B cell (primary cell): Measurements from ENCODE around the gene CAMTA1. TPM values are rescaled to one million over a fixed set of nuclear protein-coding genes. Genes with fewer than 3 reads are reported as not detected.

ENCODE experiments used
- ATAC-seq: fragments of 200-7000 bp; cut with Tn5 transposase; one replicate; pipeline ENCODE4 v1.10.0; 2021; ENCODE audit warnings: low read depth, mild to moderate bottlenecking, moderate number of reproducible peaks, moderate library complexity
- CTCF ChIA-PET: fragments of 350-600 bp; sonication (Branson Sonifier 250); formaldehyde crosslinking; loops from one replicate; lab custom pipeline; 2021; ENCODE audit warnings: antibody characterized with exemption, inconsistent platforms; lab: Charles Lee
- POLR2A ChIA-PET: fragments of 350-600 bp; sonication (Branson Sonifier 250); formaldehyde crosslinking; loops from one replicate; lab custom pipeline; 2021; ENCODE audit warnings: antibody characterized with exemption; lab: Charles Lee
- DNase-seq: peaks from one replicate; pipeline ENCODE4 v3.0.0; 2013
- H2AFZ ChIP-seq: 2 replicates; pipeline ENCODE4 v1.6.1; 2012; ENCODE audit warnings: mild to moderate bottlenecking, low read depth, low read length; ENCODE audit not compliant: insufficient read depth, poor library complexity, severe bottlenecking
- H3K27ac ChIP-seq, 2 donors: 1 replicate in 1 of 2; 2 replicates in 1 of 2; pipeline ENCODE4 v1.5.1; 2012 to 2013; ENCODE audit warnings: low read length in 2 of 2, mild to moderate bottlenecking in 2 of 2, moderate library complexity in 1 of 2
- H3K27me3 ChIP-seq, 4 experiments: fragments of 200-600 bp in 1 of 4; sonication (generic) in 1 of 4; replicated peaks in 1 of 4; 1 replicate in 2 of 4; 2 replicates in 2 of 4; pipeline versions ENCODE4 v1.6.1 to v1.7.0; 2013 to 2016; ENCODE audit warnings: low read length in 3 of 4, mild to moderate bottlenecking in 2 of 4, mixed read lengths in 1 of 4, moderate library complexity in 1 of 4; ENCODE audit not compliant: insufficient read depth in 4 of 4, control insufficient read depth in 3 of 4; ENCODE audit errors: control extremely low read depth in 1 of 4
- H3K36me3 ChIP-seq, 2 experiments: replicated peaks in 1 of 2; 1 replicate in 1 of 2; 2 replicates in 1 of 2; pipeline versions ENCODE4 v1.6.1 to v1.7.1; 2013; ENCODE audit warnings: low read length in 1 of 2; ENCODE audit not compliant: insufficient read depth in 2 of 2, control insufficient read depth in 1 of 2; ENCODE audit errors: control extremely low read depth in 1 of 2, extremely low read depth in 1 of 2
- H3K4me1 ChIP-seq, 2 donors: fragments of 200-600 bp in 1 of 2; sonication (generic) in 1 of 2; 1 replicate in 1 of 2; 2 replicates in 1 of 2; pipeline versions ENCODE4 v1.5.1 to v1.6.1; 2013 to 2017; ENCODE audit warnings: low read length in 2 of 2; ENCODE audit not compliant: control insufficient read depth in 2 of 2, insufficient read depth in 2 of 2
- H3K4me2 ChIP-seq: replicated peaks from 2 replicates; pipeline ENCODE3; 2012; ENCODE audit warnings: mild to moderate bottlenecking, low read depth, low read length; ENCODE audit not compliant: poor library complexity, severe bottlenecking
- H3K4me3 ChIP-seq, 5 experiments: fragments of 200-600 bp in 1 of 5; sonication (generic) in 1 of 5; 1 replicate in 3 of 5; 2 replicates in 2 of 5; pipeline versions ENCODE4 v1.5.1 to v1.7.0; 2011 to 2016; ENCODE audit warnings: low read length in 4 of 5, mild to moderate bottlenecking in 4 of 5, low read depth in 2 of 5, control low read depth in 1 of 5, moderate library complexity in 1 of 5; ENCODE audit not compliant: insufficient read depth in 1 of 5; ENCODE audit errors: control extremely low read depth in 1 of 5, extremely low read depth in 1 of 5
- H3K79me2 ChIP-seq: fragments of 200-600 bp; sonication (generic); one replicate; pipeline ENCODE4 v1.6.0; 2016; ENCODE audit warnings: low read length; ENCODE audit not compliant: control insufficient read depth, insufficient read depth
- H3K9ac ChIP-seq: fragments of 200-600 bp; sonication (generic); 2 replicates; pipeline ENCODE4 v1.6.1; 2017; ENCODE audit warnings: mild to moderate bottlenecking, low read length, moderate library complexity
- H3K9me3 ChIP-seq, 3 donors: one replicate each; pipeline versions ENCODE4 v1.6.1 to v1.7.1; 2013; ENCODE audit warnings: low read length in 2 of 3; ENCODE audit not compliant: control insufficient read depth in 2 of 3, insufficient read depth in 1 of 3; ENCODE audit errors: control extremely low read depth in 1 of 3
- H4K20me1 ChIP-seq: 2 replicates; pipeline ENCODE4 v1.6.0; 2012; ENCODE audit warnings: mild to moderate bottlenecking, low read length; ENCODE audit not compliant: insufficient read depth, control insufficient read depth, poor library complexity, severe bottlenecking
- H3K27ac Mint-ChIP-seq: one replicate; pipeline ENCODE4 v1.8.0; 2021; ENCODE audit warnings: mixed read lengths
- H3K27me3 Mint-ChIP-seq: one replicate; pipeline ENCODE4 v1.8.0; 2021; ENCODE audit warnings: mixed read lengths
- H3K4me1 Mint-ChIP-seq: one replicate; pipeline ENCODE4 v1.8.0; 2021; ENCODE audit warnings: mixed read lengths
- H3K4me3 Mint-ChIP-seq: one replicate; pipeline ENCODE4 v1.8.0; 2021; ENCODE audit warnings: mixed read lengths
- H3K9me3 Mint-ChIP-seq: one replicate; pipeline ENCODE4 v1.8.0; 2022; ENCODE audit warnings: mixed read lengths; ENCODE audit not compliant: insufficient read depth
- EZH2 ChIP-seq: IDR thresholded peaks from 2 replicates; pipeline ENCODE4 v1.6.1; 2012; ENCODE audit warnings: borderline replicate concordance, low read depth, mild to moderate bottlenecking, moderate library complexity, low read length; ENCODE audit not compliant: insufficient read depth, poor library complexity, severe bottlenecking
- WGBS: methylation state at CpG from one replicate; pipeline ENCODE4 v1.1.5; 2013; ENCODE audit warnings: missing lambda C conversion rate; ENCODE audit not compliant: insufficient coverage; 5-methylcytosine and 5-hydroxymethylcytosine counted together
- intact Hi-C: fragments of 100-400 bp; cut with micrococcal nuclease; formaldehyde crosslinking; loops from one replicate; pipeline ENCODE4 v1.10.0; 2022
- polyA plus RNA-seq: library from polyadenylated mRNA; depleted of rRNA; stranded (reverse); fragments of >200 nt; gene quantifications from 2 replicates; pipeline ENCODE4 v1.2.3, GENCODE V29; 2012
- total RNA-seq, 2 donors: library from RNA; stranded (reverse); fragments of 120-200 nt in 1 of 2; gene quantifications; 1 replicate in 1 of 2; 2 replicates in 1 of 2; pipeline versions ENCODE4 v1.2.3 to v1.2.4, GENCODE V29; 2013 to 2022
- TF ChIP-seq, protein P1 (sequence below): fragments of 200-600 bp; IDR thresholded peaks from one replicate; pipeline ENCODE4 v1.8.0; 2022; ENCODE audit warnings: antibody characterized with exemption, mild to moderate bottlenecking

Gene CAMTA1
- total and polyA plus RNA-seq, 2 donors (not counting 1 experiment from before 2014, with no cell fraction given): 42.2 to 45.7 TPM

DNA sequence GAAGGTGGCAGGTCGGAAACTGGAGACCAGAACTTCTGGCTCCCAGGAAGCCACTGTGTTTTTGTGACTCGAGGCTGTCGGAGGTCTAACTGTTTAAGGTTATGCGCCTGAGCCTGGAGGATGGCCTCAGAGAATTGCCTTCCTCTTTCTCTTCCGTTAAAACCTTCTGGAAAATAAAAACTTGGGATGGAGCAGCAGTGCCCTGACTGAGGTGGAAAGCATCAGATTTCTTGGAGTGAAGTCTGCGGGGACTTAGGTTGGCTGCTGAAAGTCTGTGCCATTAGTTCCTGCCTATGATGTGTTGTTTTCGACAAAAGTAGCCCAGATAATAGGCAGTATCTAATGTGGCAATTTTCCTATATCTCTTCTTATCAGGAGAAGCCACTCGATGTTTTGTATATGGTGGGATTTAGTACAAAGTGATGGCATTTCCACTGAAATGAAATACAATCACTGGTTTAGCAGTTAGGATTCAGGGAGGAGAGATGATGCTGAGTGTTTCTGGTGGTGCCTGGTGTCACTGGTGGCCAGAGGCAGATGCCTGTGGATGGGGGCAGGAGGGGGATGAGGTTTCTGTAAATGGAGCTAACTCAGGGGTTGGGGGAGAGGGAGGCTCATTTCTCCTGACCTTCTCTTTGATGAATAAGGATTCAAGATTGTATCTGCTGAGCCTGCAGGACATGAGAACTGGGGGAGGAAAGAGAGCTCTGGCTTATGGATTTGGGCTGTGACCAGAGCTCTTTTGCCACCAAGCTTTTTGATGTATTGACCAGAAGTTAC lies 150.8 kb downstream of the CAMTA1 start:
- ChIA-PET POLR2A (no interaction called here), CTCF (no interaction called here)
- Mint-ChIP-seq H3K27ac (no peak overlapping the region), H3K27me3 (peaks cover 15% of the 10 kb centered on the region), H3K4me1 (no peaks in the 10 kb centered on the region), H3K9me3 (no peaks in the 10 kb centered on the region), H3K4me3 (no peak overlapping the region)
- intact Hi-C loops: no loop called here
- no peaks in the 10 kb centered on the region for H4K20me1 ChIP-seq
- 11% methylated on average over 3 of the region's 8 CpGs for WGBS
- DNase-seq (no peak), ATAC-seq (no peak)
- H3K4me1 ChIP-seq: no peaks in the 10 kb centered on the region
- H3K27me3 ChIP-seq: peaks cover 0 to 37% (median 13%) of the 10 kb centered on the region in 4 experiments
- H3K9ac ChIP-seq: no peak overlapping the region
- no peaks in the 10 kb centered on the region for H3K79me2 ChIP-seq
- no peak overlapping the region for H3K27ac ChIP-seq
- H3K36me3 ChIP-seq: no peaks in the 10 kb centered on the region
- H3K4me2 ChIP-seq: no peak overlapping the region
- no peaks in the 10 kb centered on the region for H3K9me3 ChIP-seq
- no peak overlapping the region for H2AFZ ChIP-seq
- TF ChIP-seq, protein P1, sequence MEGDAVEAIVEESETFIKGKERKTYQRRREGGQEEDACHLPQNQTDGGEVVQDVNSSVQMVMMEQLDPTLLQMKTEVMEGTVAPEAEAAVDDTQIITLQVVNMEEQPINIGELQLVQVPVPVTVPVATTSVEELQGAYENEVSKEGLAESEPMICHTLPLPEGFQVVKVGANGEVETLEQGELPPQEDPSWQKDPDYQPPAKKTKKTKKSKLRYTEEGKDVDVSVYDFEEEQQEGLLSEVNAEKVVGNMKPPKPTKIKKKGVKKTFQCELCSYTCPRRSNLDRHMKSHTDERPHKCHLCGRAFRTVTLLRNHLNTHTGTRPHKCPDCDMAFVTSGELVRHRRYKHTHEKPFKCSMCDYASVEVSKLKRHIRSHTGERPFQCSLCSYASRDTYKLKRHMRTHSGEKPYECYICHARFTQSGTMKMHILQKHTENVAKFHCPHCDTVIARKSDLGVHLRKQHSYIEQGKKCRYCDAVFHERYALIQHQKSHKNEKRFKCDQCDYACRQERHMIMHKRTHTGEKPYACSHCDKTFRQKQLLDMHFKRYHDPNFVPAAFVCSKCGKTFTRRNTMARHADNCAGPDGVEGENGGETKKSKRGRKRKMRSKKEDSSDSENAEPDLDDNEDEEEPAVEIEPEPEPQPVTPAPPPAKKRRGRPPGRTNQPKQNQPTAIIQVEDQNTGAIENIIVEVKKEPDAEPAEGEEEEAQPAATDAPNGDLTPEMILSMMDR: no peak
- TF ChIP-seq EZH2: no peak
- H3K4me3 ChIP-seq: no peak overlapping the region

DNA sequence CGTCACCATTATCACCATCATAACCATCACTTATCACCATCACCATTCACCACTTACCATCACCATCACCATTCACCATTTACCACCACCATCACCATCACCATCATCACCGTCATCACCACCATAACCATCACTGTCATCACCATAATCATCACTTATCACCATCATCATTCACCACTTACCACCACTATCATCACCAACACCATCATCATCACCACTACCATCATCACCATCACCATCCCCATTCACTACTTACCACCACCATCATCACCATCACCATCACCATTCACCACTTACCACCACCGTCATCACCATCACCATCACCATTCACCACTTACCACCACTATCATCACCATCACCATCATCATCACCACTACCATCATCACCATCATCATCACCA lies 151.8 kb downstream of the CAMTA1 start:
- Histone ChIP-seq H3K27ac (no peak overlapping the region), H3K9ac (no peak overlapping the region), H4K20me1 (no peaks in the 10 kb centered on the region), H3K27me3 (peaks cover 0 to 33% (median 13%) of the 10 kb centered on the region in 4 experiments), H2AFZ (no peak overlapping the region), H3K36me3 (no peaks in the 10 kb centered on the region), H3K4me1 (no peaks in the 10 kb centered on the region), H3K4me2 (no peak overlapping the region), H3K9me3 (no peaks in the 10 kb centered on the region), H3K79me2 (no peaks in the 10 kb centered on the region), H3K4me3 (no peak overlapping the region)
- Mint-ChIP-seq H3K27ac (no peak overlapping the region), H3K4me3 (no peak overlapping the region), H3K4me1 (no peaks in the 10 kb centered on the region), H3K27me3 (peaks cover 12% of the 10 kb centered on the region), H3K9me3 (no peaks in the 10 kb centered on the region)
- TF ChIP-seq EZH2: no peak
- TF ChIP-seq, protein P1: no peak
- intact Hi-C loops: no loop called here
- POLR2A ChIA-PET: no interaction called here
- ATAC-seq: no peak
- CTCF ChIA-PET: no interaction called here
- DNase-seq: no peak
- WGBS: 84% methylated on average over 3 of the region's 3 CpGs
